HEK293 (cell line): ENCODE results near the gene ETNPPL.

ENCODE experiments used
- MYNN ChIP-seq: fragments of 450-650 bp; formaldehyde crosslinking; IDR thresholded peaks from 2 replicates; pipeline ENCODE4 v1.5.1; 2016; ENCODE audit warnings: missing biosample characterization, missing genetic modification characterization, borderline replicate concordance
- TCF7L2 ChIP-seq: IDR thresholded peaks from 2 replicates; pipeline ENCODE4 v1.6.1; 2011; ENCODE audit warnings: low read depth, mild to moderate bottlenecking, inconsistent platforms, low read length, moderate library complexity, borderline replicate concordance
- ZBTB48 ChIP-seq: fragments of 450-650 bp; formaldehyde crosslinking; IDR thresholded peaks from 2 replicates; pipeline ENCODE4 v1.5.1; 2016; ENCODE audit warnings: missing biosample characterization, missing genetic modification characterization
- ZNF121 ChIP-seq: fragments of 450-650 bp; formaldehyde crosslinking; IDR thresholded peaks from 2 replicates; pipeline ENCODE4 v1.5.1; 2016; ENCODE audit warnings: missing biosample characterization, missing genetic modification characterization
- ZNF214 ChIP-seq: fragments of 450-650 bp; formaldehyde crosslinking; IDR thresholded peaks from 2 replicates; pipeline ENCODE4 v1.5.1; 2017; ENCODE audit warnings: missing biosample characterization, mild to moderate bottlenecking, missing genetic modification characterization, borderline replicate concordance
- ZNF266 ChIP-seq: fragments of 450-650 bp; formaldehyde crosslinking; IDR thresholded peaks from 2 replicates; pipeline ENCODE4 v1.5.1; 2016; ENCODE audit warnings: missing biosample characterization, missing genetic modification characterization, low read depth
- ZNF366 ChIP-seq: fragments of 450-650 bp; formaldehyde crosslinking; conservative IDR thresholded peaks from 2 replicates; pipeline ENCODE4 v1.5.1; 2016; ENCODE audit warnings: missing biosample characterization, missing genetic modification characterization
- ZNF510 ChIP-seq: fragments of 450-650 bp; formaldehyde crosslinking; IDR thresholded peaks from 2 replicates; pipeline ENCODE4 v1.5.1; 2018; ENCODE audit warnings: mild to moderate bottlenecking, missing genetic modification characterization, missing biosample characterization; ENCODE audit not compliant: insufficient replicate concordance
- ZNF558 ChIP-seq: fragments of 450-650 bp; formaldehyde crosslinking; IDR thresholded peaks from 2 replicates; pipeline ENCODE4 v1.5.1; 2016; ENCODE audit warnings: missing biosample characterization, missing genetic modification characterization
- ZNF677 ChIP-seq: fragments of 450-650 bp; IDR thresholded peaks from 2 replicates; pipeline ENCODE4 v1.5.0; 2018; ENCODE audit warnings: missing biosample characterization, mild to moderate bottlenecking, missing genetic modification characterization, moderate library complexity
- ZNF785 ChIP-seq: fragments of 450-650 bp; formaldehyde crosslinking; IDR thresholded peaks from 2 replicates; pipeline ENCODE4 v1.5.1; 2016; ENCODE audit warnings: missing biosample characterization, missing genetic modification characterization
- TF ChIP-seq, protein P1 (sequence below): fragments of 450-650 bp; formaldehyde crosslinking; IDR thresholded peaks from 2 replicates; pipeline ENCODE4 v1.5.1; 2016; ENCODE audit warnings: missing biosample characterization, missing genetic modification characterization

GRCh38 chr4:108794136-108794535, 31.3 kb upstream of the ETNPPL start:
- TF ChIP-seq, protein P1, sequence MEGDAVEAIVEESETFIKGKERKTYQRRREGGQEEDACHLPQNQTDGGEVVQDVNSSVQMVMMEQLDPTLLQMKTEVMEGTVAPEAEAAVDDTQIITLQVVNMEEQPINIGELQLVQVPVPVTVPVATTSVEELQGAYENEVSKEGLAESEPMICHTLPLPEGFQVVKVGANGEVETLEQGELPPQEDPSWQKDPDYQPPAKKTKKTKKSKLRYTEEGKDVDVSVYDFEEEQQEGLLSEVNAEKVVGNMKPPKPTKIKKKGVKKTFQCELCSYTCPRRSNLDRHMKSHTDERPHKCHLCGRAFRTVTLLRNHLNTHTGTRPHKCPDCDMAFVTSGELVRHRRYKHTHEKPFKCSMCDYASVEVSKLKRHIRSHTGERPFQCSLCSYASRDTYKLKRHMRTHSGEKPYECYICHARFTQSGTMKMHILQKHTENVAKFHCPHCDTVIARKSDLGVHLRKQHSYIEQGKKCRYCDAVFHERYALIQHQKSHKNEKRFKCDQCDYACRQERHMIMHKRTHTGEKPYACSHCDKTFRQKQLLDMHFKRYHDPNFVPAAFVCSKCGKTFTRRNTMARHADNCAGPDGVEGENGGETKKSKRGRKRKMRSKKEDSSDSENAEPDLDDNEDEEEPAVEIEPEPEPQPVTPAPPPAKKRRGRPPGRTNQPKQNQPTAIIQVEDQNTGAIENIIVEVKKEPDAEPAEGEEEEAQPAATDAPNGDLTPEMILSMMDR (tag by site-specific recombination) = no peak
- no peak for TF ChIP-seq ZBTB48 (tag by site-specific recombination)
- TF ChIP-seq ZNF214 (tag by site-specific recombination) = no peak
- TF ChIP-seq MYNN (tag by site-specific recombination) = no peak
- no peak for TF ChIP-seq ZNF510
- no peak for TF ChIP-seq ZNF677 (tag by site-specific recombination)
- no peak for TF ChIP-seq ZNF785
- no peak for TF ChIP-seq ZNF121 (tag by site-specific recombination)
- no peak for TF ChIP-seq TCF7L2
- no peak for TF ChIP-seq ZNF558
- no peak for TF ChIP-seq ZNF366 (tag by site-specific recombination)
- no peak for TF ChIP-seq ZNF266 (tag by site-specific recombination)
